GM18867 (cell line): ENCODE data around the gene EPHB1.

Source experiments
- ATAC-seq: cut with Tn5 transposase; IDR thresholded peaks from one replicate; pipeline ENCODE4 v1.9.1; 2021; ENCODE audit warnings: mild to moderate bottlenecking, moderate library complexity; ENCODE audit not compliant: unreplicated experiment

EPHB1 gene

DNA sequence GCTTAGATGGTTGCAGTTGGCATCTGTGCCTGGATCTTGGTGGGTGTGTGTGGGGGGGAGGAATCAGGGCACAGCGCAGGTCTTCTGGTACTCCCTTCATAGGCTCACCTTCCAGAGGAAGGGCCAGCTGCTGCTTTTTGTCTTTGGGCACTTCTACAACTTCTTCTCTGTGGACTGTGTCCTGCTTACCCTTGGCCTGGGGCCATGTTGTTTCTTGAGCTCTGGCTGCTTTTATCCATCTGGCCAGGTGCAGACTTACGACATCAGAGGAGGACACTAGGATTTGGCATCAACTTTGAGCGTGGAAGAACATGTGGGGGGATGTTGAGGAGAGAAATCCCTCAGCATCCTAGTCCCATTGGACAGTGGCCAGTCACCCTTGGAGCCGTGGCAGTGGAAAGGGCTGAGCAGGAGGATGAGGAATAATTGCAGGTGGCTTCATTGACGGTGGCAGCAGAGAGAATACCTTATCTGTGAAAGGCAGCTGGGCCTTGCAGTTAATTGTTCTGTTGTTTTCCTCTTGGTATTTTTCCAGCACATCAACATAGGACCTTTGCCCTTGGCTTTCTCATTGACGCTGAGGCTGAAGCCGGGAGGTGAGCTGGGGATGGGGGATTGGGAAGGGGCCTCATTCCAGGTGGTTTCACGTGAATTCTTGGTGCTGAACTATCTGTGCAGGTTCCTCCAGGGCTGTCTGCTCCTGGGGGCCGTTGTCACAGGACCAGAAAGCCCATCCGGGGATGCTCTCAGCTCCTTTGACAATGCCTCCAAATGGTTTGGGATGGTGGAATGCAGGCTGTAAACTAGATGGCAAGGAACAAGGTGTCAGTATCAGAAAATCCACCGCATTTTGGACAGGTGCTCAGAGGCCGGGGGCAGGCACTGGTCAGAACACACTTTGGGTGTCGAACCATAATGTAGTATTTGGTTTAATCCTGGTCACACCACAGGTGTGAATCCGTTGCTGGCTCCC, 9.7 kb downstream of the EPHB1 start:
- no peak for ATAC-seq

DNA sequence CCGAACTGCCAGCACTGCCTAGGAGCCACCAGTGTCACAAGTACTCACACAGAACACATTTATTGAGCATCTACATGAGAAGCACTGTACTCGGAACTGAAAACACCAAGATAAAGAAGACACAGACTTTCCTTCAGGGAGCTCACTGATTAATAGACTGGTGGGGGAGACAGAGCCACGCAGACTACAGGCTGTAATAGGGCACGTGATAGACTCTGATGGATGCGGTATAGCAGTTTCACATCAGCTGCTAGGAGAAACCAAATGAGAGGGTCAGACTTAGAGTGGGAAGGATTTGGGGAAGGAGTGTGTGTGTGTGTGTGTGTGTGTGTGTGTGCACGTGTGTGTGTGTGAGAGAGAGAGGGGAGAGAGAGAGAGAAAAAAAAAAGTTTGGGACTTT, 12.1 kb downstream of the EPHB1 start:
- peak; percentile 24 for ATAC-seq

DNA sequence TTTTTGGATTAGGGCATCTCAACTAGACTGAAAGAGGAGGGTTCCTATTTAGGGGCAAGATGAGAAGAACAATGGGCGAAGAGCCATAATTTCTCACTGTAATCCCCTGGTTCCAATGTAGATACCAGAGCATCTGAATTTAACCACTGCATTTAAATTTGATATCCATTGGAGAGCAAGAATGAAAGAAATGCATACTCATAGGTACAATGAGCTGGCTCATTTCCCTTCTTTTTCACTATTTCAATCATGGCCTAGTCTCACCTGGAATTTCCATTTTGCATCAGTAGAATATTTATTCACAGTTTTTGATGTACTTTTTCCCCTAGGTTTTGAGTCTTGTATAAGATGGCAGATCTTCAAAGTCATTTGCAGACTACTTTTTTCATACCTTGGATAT, 13.8 kb downstream of the EPHB1 start:
- no peak for ATAC-seq

DNA sequence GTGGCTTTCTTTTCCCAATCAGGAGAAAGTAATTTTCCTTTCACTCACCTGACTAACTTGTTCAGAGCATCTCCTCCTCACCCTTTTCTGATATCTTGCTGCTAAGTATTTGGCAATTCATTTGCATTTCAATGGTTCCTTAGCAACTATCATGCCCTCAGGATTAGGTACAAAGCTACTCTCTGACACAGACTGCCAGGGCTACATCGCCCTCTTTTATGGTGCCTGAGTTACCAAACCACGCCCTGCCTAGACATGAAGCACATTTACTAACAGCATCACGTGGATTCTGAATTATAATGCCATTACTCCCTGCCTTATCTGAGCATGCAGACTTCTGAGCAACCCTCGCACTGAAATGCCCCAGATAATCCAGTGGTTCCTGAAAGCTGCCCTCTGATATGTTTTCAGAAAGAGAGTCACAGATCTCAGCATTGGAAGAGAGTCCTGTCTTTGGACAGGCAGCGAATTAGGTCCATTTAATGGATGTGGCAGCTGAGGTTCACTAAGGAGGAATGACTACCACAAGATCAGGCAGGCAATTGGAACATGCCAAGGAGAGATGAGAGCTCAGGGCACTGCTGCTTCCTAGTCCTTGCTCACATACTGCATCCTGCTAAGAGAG, 14.5 kb downstream of the EPHB1 start:
- ATAC-seq: peak; percentile 9

DNA sequence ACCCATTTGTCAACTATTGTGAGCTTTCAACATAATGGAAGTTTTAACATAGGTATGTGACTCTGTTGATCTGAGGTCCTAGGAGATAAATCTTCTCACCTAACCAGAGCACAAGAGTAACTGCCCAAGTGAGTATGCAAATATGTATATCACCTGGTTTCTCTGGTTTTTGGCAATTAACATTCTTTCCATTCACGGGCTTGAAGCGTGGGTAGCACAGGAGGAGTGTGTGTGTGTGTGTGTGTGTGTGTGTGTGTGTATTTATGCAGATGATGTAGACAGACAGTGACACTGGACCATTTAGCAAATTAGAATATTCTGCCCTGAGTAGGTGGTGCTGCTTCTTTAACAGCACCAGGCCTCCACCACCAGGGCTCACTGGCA, 15.0 kb downstream of the EPHB1 start:
- ATAC-seq: peak; percentile 73

DNA sequence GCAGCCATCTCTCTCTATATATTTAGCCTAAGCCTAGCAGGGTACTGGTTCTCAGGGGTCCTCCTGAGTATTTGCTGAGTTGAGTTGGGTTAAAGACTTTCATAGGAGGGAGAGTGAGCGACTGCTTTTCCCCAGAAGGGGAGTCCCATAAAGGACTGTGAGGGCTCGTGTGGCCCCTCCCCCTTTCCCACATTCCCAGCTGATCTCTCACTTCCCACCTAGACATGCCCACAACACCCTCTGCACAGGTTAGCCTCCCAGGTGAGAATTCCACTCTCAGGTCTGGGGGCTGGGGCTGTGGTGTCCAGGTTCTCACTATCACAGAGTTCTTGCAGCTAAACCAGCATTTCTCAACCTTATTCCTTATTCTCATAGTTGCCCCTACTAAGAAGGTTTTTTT, 15.8 kb downstream of the EPHB1 start:
- ATAC-seq: no peak

DNA sequence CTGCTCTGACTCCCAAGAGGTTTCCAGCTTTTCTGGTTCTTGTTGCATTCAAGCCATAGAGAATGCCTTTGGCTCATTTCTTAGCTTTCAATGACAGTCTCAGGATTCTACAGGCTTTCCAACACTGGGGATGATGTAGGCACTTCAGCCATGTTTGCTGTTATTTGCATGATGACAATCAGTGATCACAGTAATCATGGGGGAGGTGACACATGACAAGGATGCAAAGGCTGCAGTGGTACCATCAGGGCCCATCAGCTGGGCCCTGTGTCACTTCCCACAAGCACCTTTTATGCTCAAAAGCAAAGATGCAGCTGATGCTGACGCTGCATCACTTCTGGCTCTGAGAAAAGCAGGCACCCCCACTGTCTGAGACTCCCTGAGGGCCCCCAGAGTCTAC, 18.6 kb downstream of the EPHB1 start:
- ATAC-seq: no peak

DNA sequence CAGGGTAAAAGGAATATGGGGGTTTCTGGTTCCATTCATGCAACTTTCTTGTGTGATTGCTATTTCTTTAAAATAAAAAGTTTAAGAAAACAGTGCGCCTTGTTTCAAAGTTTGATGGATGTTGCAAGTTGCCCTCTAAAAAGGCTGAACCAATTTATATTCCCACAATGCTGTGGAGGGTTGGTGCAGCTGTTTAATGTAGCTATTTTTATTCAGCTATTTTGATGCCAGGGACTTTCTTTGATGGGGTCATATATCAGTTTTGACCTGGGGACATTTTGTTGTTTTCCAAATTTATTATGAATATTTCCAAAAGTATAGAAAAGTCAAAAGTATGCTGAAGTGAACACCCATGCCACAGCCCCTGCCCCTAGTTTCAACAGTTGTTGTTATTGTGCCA, 20.5 kb downstream of the EPHB1 start:
- ATAC-seq: no peak

DNA sequence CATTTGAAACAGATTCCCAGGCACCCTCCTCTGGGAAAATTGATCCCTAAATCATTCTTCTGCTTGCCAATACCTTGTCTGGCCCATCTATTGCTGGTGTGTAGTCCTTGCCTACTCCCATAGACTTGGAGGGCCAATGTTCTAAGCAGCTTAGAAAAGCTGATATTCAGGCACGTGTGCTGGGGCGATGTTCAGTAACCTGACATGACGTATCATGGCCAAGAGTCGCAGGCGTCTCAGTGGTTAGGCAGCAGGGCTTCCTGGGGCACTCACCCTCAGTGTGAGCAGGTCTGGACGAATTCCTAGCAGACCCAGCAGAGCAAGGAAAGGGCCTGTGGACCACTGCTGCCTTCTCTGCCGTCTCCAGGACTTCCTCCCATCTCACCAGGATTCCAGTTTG, 21.6 kb downstream of the EPHB1 start:
- ATAC-seq: no peak

DNA sequence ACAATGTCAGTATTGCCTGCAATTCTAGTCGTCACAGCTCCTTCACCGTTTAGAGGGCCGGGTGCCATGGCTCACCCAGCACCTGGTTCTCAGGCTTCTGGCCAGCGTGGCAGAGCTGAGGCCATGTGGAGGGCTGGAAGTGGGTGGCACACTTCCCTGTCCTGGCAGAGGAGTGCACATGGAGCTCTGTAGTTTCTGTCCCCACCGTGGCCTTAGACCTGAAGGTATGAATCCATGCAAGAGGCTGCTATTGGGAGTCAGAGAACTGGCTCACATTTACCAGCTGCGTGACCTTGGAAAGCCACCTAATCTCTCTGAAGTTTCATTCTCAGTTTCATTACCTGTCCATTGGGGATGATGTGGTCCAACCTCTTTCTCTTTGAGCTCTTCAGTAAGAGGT, 22.2 kb downstream of the EPHB1 start:
- peak; percentile 77 for ATAC-seq

DNA sequence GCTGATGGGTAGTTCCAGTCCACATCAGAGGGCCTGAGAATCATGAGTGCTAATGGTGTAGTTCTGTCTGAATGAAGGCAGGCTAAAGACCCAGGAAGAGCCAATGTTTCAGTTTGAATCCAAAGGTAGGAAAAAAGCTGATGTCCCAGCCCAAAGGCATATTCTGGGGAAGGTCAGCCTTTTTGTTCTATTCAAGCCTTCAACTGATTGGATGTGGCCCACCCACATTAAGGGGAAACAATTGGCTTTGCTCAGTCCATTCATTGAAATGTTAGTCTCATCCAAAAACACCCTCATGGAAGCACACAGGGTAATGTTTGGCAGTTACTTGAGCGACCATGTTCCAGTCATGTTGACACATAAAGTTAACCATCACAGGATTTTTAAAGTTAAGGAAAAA, 25.9 kb downstream of the EPHB1 start:
- no peak for ATAC-seq

DNA sequence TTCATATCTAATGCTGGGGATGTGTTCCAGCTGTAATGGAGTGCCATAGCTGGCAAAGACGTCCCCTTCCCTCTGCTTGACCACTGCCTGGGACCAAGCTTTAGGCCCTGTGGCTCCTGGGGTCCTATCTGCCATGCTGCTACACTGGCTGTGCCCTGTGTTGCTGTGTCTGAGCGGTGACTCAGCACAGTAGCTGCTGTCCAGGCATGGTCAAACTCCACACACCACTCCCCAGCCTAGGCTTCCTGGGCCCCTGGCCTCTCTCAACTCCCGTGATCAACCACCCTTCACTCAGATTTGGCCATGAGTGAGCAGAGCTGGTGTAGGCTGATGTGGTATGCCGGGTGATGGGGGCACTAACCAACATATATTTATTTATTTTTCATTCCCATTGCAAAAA, 27.0 kb downstream of the EPHB1 start:
- no peak for ATAC-seq

DNA sequence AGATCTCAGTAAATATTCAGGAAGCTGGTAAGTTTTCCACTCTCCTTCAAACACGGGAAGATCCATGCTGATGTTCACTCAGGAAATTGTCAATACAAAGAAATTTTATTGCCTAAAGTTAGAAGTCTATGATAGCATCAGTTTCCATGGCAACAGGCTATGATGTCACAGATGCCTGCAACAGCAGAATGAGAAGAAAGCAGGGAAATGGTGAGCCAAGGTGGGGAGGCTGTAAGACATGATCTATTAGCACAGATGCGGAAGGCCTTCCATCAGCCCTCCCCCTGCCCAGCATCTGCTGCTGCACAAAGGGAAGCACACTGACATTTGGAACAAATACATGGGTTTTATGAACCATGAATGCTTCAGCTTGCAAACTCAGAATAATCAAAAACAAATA, 28.6 kb downstream of the EPHB1 start:
- ATAC-seq: no peak

DNA sequence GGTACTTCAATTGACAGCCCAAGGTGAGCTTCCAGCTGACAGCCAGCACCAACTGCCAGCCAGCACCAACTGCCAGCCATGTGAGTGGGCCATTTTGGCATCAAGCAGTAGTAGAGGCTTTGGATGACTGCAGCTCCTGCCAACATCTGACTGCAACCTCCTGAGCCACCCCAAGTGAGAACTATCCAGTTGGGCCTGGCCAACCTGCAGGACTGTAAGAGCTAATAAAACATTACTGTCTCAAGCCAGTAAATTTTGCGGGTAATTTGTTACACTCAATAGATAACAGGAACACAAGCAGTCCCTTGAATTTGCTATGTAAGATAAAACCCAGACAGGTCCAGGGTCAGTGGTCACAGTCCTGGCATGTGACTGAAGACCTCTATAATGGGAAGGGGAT, 29.7 kb downstream of the EPHB1 start:
- ATAC-seq: no peak

DNA sequence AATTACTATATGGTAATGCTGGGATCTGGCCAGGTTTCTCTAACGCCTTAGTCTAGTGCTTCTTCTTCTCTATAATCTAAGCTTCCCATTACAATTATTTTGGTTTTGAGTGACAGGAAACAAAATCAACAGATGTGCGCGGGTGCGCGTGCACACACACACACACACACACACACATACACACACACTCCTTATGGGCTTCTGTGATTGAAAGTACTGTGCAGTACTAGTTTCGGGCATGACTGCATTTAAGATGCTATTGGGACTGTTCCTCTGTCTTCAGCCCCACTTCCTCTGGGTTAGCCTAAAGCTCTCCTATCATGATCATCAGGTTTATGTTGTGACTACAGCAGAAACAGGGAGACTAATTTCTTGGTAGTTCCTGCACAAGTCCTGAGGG, 32.2 kb downstream of the EPHB1 start:
- ATAC-seq: peak; percentile 75

DNA sequence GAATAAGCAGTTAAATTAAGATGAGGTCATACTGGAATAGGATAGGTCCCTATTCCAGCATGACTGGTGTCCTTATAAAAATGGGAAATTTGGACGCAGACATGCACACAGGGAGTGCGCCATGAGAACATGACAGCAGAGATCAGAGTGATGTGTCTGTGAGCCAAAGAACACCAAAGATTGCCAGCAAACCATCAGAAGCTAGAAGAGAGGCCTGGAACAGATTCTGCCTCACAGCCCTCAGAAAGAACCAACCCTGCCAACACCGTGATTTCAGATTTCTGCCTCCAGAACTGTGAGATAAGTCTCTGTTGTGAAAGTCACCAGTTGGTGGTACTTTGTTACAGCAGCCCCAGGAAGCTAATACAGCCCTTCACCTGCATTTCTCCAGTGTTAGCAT, 34.7 kb downstream of the EPHB1 start:
- no peak for ATAC-seq

DNA sequence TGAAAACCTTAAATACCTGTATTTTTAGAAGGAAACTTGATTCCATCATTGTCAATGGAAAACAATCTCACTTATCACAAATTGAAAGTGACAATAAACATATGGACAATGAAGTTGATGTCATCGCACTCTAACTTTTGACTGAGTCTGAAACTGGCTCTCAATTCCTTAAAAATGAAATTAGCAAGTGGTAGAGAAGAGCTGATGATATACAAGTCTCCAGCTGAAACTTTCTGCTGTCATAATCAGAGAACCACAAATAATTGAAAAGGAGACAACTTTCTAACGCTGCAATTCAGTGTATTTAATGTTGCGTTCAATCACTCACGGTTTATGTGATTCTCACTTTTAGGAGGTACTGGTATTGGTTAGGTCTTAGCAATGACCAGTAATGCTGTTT, 37.5 kb downstream of the EPHB1 start:
- no peak for ATAC-seq

DNA sequence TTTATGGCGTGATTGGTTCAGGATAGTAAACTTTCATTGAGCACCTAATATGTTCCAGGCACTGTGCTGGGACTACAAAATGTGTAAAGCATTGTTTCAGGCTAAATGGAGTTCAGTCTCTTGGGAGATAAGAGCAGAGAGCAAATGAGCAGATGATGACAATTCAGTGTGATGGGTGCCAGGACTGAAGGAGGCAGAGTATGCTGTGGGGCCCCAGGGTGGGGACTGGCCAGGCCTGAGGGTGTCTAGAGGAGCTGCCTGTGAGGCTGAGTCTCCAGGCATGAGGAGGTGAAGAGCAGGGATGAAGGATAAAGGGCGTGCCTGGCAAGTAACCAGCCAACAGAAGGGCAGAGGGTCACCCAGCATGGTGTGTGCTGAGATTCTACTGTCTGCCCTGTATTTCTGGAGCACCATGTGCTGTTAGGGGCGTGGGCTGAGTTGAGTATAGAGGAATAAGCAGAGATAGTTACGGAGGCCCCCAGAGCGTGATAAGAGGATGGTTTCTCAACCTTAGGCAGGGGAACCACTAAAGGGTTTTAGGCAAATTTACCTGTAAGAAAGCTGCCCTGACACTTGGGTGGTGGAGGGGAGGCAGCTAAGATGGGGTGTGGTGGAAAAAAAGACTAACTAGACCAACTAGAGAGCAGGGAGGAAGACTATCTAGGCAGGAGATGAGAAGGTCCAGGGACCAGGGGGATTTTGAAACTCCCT, 38.5 kb downstream of the EPHB1 start:
- peak; percentile 79 for ATAC-seq

DNA sequence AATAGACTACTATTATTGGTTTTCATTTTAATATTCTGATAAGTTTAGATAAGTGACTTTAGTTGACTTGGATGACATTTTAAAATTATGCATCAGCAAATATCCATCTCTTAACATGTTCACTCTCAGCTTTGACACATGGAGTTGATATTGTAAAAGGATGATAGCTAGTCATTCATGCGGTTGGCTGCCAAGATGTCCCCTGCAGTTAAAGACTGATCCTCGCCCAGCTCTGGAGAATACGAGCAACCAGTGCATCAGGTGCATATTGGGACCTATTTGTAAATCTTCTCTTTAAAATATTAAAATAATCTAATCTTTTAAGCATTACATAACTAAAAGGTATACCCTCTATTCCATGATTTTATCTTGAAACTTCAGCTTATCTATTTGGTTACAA, 41.9 kb downstream of the EPHB1 start:
- ATAC-seq: no peak

DNA sequence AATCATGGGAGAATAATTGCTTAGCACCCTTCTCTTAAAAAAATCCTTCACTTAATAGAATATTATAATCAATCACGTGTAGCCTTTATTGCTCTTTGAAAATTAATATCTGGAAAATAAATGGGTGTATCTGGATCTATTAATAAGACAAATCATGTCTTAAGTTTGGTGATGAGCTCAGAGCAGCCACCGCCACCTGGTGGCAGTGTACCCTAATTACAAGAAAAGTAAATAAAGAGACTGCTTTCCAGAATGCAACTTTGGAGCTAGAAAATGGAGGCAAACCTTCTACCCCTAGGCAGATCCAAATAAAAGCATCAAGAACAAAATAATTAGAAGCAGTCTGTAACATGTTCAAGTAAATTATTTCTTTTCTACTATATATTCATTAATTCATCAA, 43.5 kb downstream of the EPHB1 start:
- ATAC-seq: no peak

DNA sequence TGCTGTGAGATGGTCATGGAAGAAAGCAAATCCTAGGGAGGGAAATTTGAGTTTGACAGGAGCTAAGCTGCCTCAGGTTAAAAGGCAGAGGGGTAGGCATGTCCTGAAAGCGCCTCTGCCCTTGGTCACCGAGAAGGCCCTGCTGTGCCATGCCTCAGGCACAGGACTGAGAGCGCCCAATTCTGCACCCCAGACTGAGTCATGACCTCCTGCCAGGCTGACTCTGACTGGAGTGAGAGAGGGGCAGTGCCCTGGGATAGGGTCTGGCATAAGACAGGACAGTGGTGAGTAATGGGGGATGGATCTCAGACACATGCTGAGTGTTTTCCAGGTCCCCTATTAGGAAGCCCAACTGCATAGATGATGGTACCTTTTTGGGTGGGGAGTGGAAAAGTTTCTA, 44.4 kb downstream of the EPHB1 start:
- ATAC-seq: no peak

DNA sequence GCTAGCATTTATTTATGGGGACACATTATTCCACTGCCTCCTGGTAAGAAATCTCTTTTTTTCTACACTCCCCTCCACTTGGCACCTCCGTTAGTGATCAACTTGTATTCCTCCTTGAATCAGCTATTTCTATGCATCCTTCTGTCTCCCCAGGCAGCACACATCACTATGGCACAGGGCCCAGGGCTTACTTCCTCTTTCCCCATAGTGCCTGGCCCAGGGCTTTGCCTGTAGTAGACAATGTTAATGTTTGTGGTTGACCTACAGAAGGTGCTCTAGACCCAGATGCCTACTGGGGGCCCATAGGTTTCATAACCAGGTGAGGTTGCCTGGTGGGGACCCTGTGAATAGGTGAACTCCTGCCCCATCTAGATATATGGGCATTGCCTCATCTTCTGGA, 44.9 kb downstream of the EPHB1 start:
- peak; percentile 97 for ATAC-seq
